Neural progenitor cell (in vitro differentiated cells): ENCODE results near the gene CHST8. TPM values are rescaled to one million over a fixed set of nuclear protein-coding genes. Genes with fewer than 3 reads are reported as not detected.
"Not testable (repeated sequence)": the region's sequence is repeated elsewhere in the genome, so short reads cannot be mapped to it uniquely, and the experiment has no call there.

ENCODE experiments used
- DNase-seq: peaks from one replicate; pipeline ENCODE4 v3.0.0-alpha.2; 2016; ENCODE audit warnings: low spot score
- H2AFZ ChIP-seq: fragments of 200-600 bp; sonication (generic); replicated peaks from 2 replicates; pipeline ENCODE4 v1.6.1; 2016; ENCODE audit warnings: antibody characterized with exemption
- H3F3A ChIP-seq: fragments of 200-600 bp; sonication (generic); 2 replicates; pipeline ENCODE4 v1.6.1; 2016; ENCODE audit warnings: antibody characterized with exemption, low read depth
- H3K27ac ChIP-seq: fragments of 200-600 bp; sonication (generic); 2 replicates; pipeline ENCODE4 v1.5.1; 2016; ENCODE audit warnings: mild to moderate bottlenecking
- H3K27me3 ChIP-seq: fragments of 200-600 bp; sonication (generic); 2 replicates; pipeline ENCODE4 v1.6.1; 2016; ENCODE audit warnings: mild to moderate bottlenecking, moderate library complexity
- H3K36me3 ChIP-seq: fragments of 200-600 bp; sonication (generic); 2 replicates; pipeline ENCODE4 v1.5.1; 2016
- H3K4me1 ChIP-seq: fragments of 200-600 bp; sonication (generic); 2 replicates; pipeline ENCODE4 v1.6.1; 2016; ENCODE audit warnings: mixed run types
- H3K4me2 ChIP-seq: fragments of 200-600 bp; sonication (generic); 2 replicates; pipeline ENCODE4 v1.6.1; 2016
- H3K4me3 ChIP-seq: fragments of 200-600 bp; sonication (generic); 2 replicates; pipeline ENCODE4 v1.5.1; 2016
- H3K79me2 ChIP-seq: fragments of 200-600 bp; sonication (generic); 2 replicates; pipeline ENCODE4 v1.6.1; 2016; ENCODE audit warnings: low read depth
- H3K9ac ChIP-seq: fragments of 200-600 bp; sonication (generic); 2 replicates; pipeline ENCODE4 v1.6.1; 2016
- H3K9me3 ChIP-seq: fragments of 200-600 bp; sonication (generic); 2 replicates; pipeline ENCODE4 v1.5.1; 2016; ENCODE audit warnings: low read depth
- H4K20me1 ChIP-seq: fragments of 200-600 bp; sonication (generic); 2 replicates; pipeline ENCODE4 v1.6.1; 2016; ENCODE audit warnings: low read depth
- H3K27ac Mint-ChIP-seq: 3 replicates; pipeline ENCODE4 v1.8.0; 2021; ENCODE audit warnings: mixed read lengths
- H3K27me3 Mint-ChIP-seq: 2 replicates; pipeline ENCODE4 v1.8.0; 2022; ENCODE audit warnings: low read depth, mild to moderate bottlenecking, inconsistent platforms, moderate library complexity, mixed read lengths; ENCODE audit not compliant: insufficient read depth
- H3K36me3 Mint-ChIP-seq: 3 replicates; pipeline ENCODE4 v1.8.0; 2021; ENCODE audit warnings: mixed read lengths
- H3K4me1 Mint-ChIP-seq: 3 replicates; pipeline ENCODE4 v1.8.0; 2021; ENCODE audit warnings: mixed read lengths
- H3K4me3 Mint-ChIP-seq: 3 replicates; pipeline ENCODE4 v1.8.0; 2021; ENCODE audit warnings: mild to moderate bottlenecking, moderate library complexity, mixed read lengths
- H3K9me3 Mint-ChIP-seq: 3 replicates; pipeline ENCODE4 v1.8.0; 2020; ENCODE audit warnings: mixed read lengths
- CTCF ChIP-seq: fragments of 200-600 bp; sonication (generic); IDR thresholded peaks from 2 replicates; pipeline ENCODE4 v1.5.1; 2017; ENCODE audit warnings: antibody characterized with exemption, mild to moderate bottlenecking
- EZH2 ChIP-seq: fragments of 200-600 bp; sonication (generic); IDR thresholded peaks from 2 replicates; pipeline ENCODE4 v1.6.1; 2017; ENCODE audit warnings: antibody characterized with exemption, mild to moderate bottlenecking, moderate library complexity
- EZH2phosphoT487 ChIP-seq: fragments of 200-600 bp; sonication (generic); IDR thresholded peaks from 2 replicates; pipeline ENCODE4 v1.6.1; 2017; ENCODE audit warnings: antibody characterized with exemption
- total RNA-seq: library from RNA; depleted of rRNA; stranded (reverse); fragments of >200 nt; gene quantifications from 2 replicates; pipeline ENCODE4 v1.2.3, GENCODE V29; 2015; ENCODE audit warnings: low replicate concordance

Gene CHST8
- total RNA-seq, 1 donor from 2014 or later, result 0.92 TPM

GRCh38 chr19:33691736-33692135 is 70.0 kb downstream of the CHST8 start:
- Histone ChIP-seq H3K36me3 (no peaks in the 10 kb centered on the region), H3K27ac (no peak overlapping the region), H2AFZ (no peak overlapping the region), H3F3A (no peaks in the 10 kb centered on the region), H3K4me2 (no peak overlapping the region), H3K9me3 (no peaks in the 10 kb centered on the region), H3K27me3 (no peaks in the 10 kb centered on the region), H3K4me3 (no peak overlapping the region), H3K9ac (no peak overlapping the region), H3K4me1 (no peaks in the 10 kb centered on the region), H3K79me2 (no peaks in the 10 kb centered on the region), H4K20me1 (no peaks in the 10 kb centered on the region)
- Mint-ChIP-seq H3K9me3 (no peaks in the 10 kb centered on the region), H3K36me3 (no peaks in the 10 kb centered on the region), H3K4me1 (no peaks in the 10 kb centered on the region), H3K27me3 (peaks cover 2% of the 10 kb centered on the region), H3K27ac (no peak overlapping the region), H3K4me3 (no peak overlapping the region)
- no peak for DNase-seq
- TF ChIP-seq EZH2 (no peak), CTCF (no peak), EZH2phosphoT487 (no peak)

- Histone ChIP-seq H3F3A (no peaks in the 10 kb centered on the region), H3K27me3 (no peaks in the 10 kb centered on the region), H3K4me2 (no peak overlapping the region), H3K9ac (no peak overlapping the region), H3K36me3 (no peaks in the 10 kb centered on the region), H3K4me1 (no peaks in the 10 kb centered on the region), H2AFZ (no peak overlapping the region), H3K9me3 (no peaks in the 10 kb centered on the region), H3K27ac (no peak overlapping the region), H3K4me3 (no peak overlapping the region), H4K20me1 (no peaks in the 10 kb centered on the region), H3K79me2 (no peaks in the 10 kb centered on the region)
- no peaks in the 10 kb centered on the region for H3K36me3 Mint-ChIP-seq
- H3K9me3 Mint-ChIP-seq, result no peaks in the 10 kb centered on the region
- no peak overlapping the region for H3K27ac Mint-ChIP-seq
- TF ChIP-seq CTCF, result no peak
- TF ChIP-seq EZH2phosphoT487, result no peak
- no peak for TF ChIP-seq EZH2
- no peaks in the 10 kb centered on the region for H3K4me1 Mint-ChIP-seq
- no peak for DNase-seq
- H3K4me3 Mint-ChIP-seq, result no peak overlapping the region
- H3K27me3 Mint-ChIP-seq, result peaks cover 3% of the 10 kb centered on the region
Observed at GRCh38 chr19:33693678-33694077, 71.9 kb downstream of the CHST8 start.

GRCh38 chr19:33695547-33695946 is 73.8 kb downstream of the CHST8 start:
- H3F3A ChIP-seq, H3K4me1 Mint-ChIP-seq, H3K4me1 ChIP-seq, H3K4me3 ChIP-seq, H3K27me3 Mint-ChIP-seq, DNase-seq, H2AFZ ChIP-seq, H3K27ac ChIP-seq, H3K9me3 Mint-ChIP-seq, H3K27me3 ChIP-seq, H3K4me3 Mint-ChIP-seq, H3K9me3 ChIP-seq, H3K9ac ChIP-seq, H4K20me1 ChIP-seq, H3K27ac Mint-ChIP-seq, H3K36me3 Mint-ChIP-seq, H3K4me2 ChIP-seq, H3K79me2 ChIP-seq, H3K36me3 ChIP-seq: not testable (repeated sequence)

- no peak overlapping the region for H3K4me2 ChIP-seq
- H3K36me3 Mint-ChIP-seq, result no peaks in the 10 kb centered on the region
- H3K27me3 ChIP-seq, result no peaks in the 10 kb centered on the region
- TF ChIP-seq EZH2 (no peak), CTCF (no peak)
- no peaks in the 10 kb centered on the region for H4K20me1 ChIP-seq
- no peak overlapping the region for H3K27ac Mint-ChIP-seq
- H3K9ac ChIP-seq, result no peak overlapping the region
- H3K27me3 Mint-ChIP-seq, result peaks cover 5% of the 10 kb centered on the region
- no peaks in the 10 kb centered on the region for H3K9me3 Mint-ChIP-seq
- no peaks in the 10 kb centered on the region for H3K9me3 ChIP-seq
- no peak for DNase-seq
- H3K4me3 Mint-ChIP-seq, result no peak overlapping the region
- no peak overlapping the region for H3K4me3 ChIP-seq
- no peaks in the 10 kb centered on the region for H3K4me1 Mint-ChIP-seq
- no peak overlapping the region for H3K27ac ChIP-seq
- H3F3A ChIP-seq, result no peaks in the 10 kb centered on the region
- H3K79me2 ChIP-seq, result no peaks in the 10 kb centered on the region
- H3K36me3 ChIP-seq, result no peaks in the 10 kb centered on the region
- H3K4me1 ChIP-seq, result no peaks in the 10 kb centered on the region
- no peak overlapping the region for H2AFZ ChIP-seq
Observed at GRCh38 chr19:33697766-33698165, 76.0 kb downstream of the CHST8 start.
